DLD1 (cell line): ENCODE results near the gene ERBB4.

ENCODE experiments used
- in situ Hi-C: cut with HindIII; loops from 2 replicates; pipeline ENCODE4 v1.10.0; 2017; ENCODE audit warnings: low sequenced_read_pairs

Gene ERBB4

GRCh38 chr2:211942153-211942552, 596.4 kb downstream of the ERBB4 start:
- in situ Hi-C loops: no loop called here

- in situ Hi-C loops: no loop called here
Measured at GRCh38 chr2:211941216-211941747, 597.3 kb downstream of the ERBB4 start.

DNA sequence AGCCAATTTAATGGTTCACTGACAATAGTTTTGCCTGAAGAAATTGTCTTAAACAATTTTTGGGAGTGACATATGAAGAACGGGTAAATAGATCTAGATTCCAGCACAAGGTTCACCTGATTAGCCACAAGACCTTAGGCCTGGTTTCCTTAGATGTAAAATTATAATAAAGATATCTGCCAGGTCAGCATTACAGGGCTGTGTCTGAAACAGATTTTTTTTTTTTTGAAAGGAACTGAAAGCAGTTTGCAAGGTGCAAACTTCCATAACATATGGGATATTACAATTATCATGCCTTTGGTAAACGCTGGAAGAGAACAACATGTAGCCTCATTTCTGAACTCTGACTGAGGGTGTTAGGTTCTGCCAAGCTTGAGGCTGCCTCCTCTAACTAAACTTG, 599.4 kb downstream of the ERBB4 start:
- in situ Hi-C loops: no loop called here

- in situ Hi-C loops: no loop called here
Measured at GRCh38 chr2:211934811-211935210, 603.8 kb downstream of the ERBB4 start.

GRCh38 chr2:211931314-211931713, 607.3 kb downstream of the ERBB4 start:
- in situ Hi-C loops: no loop called here

DNA sequence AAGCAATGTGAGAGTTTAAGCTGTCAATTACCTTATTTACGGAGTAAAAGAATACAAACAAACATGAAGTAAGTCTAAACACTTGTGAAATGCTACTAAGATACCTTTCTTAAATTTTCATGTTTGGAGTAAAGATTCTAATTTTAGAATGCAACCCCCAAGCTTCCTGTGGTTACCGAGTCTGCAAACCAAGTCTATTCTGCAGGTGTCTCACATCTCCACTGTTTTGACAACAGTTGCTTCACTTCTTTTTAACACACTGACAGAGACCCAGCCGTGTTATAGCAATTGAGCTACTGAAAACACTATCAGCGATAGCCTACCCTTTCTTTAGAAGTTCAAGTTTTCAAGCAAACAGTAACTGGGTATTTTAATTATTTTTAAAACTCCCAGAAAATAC, 608.3 kb downstream of the ERBB4 start:
- in situ Hi-C loops: no loop called here

DNA sequence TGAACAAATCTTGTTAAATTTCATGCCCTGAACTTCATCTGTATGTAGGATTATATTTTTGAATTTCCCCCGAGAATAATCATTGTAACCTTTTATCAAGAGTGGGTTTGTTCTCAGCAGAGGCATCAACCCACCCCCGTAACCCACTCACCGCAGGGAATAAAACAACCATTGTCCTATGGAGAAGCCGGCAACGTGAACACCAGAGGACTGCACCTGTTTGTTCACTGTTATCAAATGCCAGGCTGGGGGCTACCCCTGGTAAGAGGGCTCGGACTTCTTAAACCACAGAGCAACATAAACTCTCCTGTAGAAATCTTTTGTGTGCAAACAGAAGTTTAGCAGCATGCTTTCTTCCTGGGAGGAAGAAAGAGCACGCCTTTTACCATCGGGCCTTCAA, 610.4 kb downstream of the ERBB4 start:
- in situ Hi-C loops: no loop called here

DNA sequence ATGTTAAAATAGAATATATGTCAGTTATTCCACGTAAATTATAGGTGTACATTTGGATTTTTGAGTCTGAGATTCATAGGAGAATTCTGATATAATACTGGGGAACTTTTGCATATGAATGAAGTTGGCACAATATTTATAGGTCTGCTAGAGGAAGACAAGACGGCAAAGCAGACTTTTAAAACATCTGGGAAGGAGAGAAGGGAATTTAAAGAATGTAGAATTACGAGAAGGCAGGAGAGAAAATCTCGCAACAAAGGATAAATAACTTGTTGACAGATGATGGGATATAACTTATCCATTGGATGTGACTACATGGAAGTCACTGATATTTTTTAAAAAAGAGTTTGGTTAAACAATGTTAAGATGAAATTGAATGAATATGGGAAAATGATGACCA, 615.6 kb downstream of the ERBB4 start:
- in situ Hi-C loops: no loop called here

GRCh38 chr2:211903961-211904360, 634.6 kb downstream of the ERBB4 start:
- in situ Hi-C loops: no loop called here

GRCh38 chr2:211901226-211901846, 637.3 kb downstream of the ERBB4 start:
- in situ Hi-C loops: no loop called here

- in situ Hi-C loops: no loop called here
Measured at GRCh38 chr2:211900518-211900917, 638.1 kb downstream of the ERBB4 start.

GRCh38 chr2:211900000-211900399, 638.6 kb downstream of the ERBB4 start:
- in situ Hi-C loops: no loop called here

- in situ Hi-C loops: no loop called here
Measured at GRCh38 chr2:211898702-211899101, 639.9 kb downstream of the ERBB4 start.

GRCh38 chr2:211881449-211881848, 657.2 kb downstream of the ERBB4 start:
- in situ Hi-C loops: no loop called here

GRCh38 chr2:211879323-211879722, 659.3 kb downstream of the ERBB4 start:
- in situ Hi-C loops: no loop called here

DNA sequence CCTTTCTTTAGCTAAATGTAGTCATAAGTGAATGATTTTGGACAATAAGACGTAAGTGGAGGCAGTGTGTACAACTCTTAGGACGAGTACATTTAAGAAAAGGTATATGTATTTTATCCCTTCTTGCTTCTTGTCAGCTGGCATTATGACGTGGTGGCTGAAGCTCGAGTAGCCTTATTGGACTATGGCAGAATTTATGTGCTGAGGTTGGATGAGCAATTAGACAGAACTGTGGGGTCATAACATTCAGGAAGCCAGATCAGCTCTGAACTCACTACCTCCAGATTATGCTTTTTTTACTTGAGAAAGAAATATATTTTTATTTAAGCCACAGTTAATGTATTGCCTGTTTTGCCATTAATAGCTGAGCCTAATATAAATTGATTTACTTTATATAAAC, 661.5 kb downstream of the ERBB4 start:
- in situ Hi-C loops: no loop called here

- in situ Hi-C loops: no loop called here
Measured at GRCh38 chr2:211875488-211875887, 663.1 kb downstream of the ERBB4 start.

DNA sequence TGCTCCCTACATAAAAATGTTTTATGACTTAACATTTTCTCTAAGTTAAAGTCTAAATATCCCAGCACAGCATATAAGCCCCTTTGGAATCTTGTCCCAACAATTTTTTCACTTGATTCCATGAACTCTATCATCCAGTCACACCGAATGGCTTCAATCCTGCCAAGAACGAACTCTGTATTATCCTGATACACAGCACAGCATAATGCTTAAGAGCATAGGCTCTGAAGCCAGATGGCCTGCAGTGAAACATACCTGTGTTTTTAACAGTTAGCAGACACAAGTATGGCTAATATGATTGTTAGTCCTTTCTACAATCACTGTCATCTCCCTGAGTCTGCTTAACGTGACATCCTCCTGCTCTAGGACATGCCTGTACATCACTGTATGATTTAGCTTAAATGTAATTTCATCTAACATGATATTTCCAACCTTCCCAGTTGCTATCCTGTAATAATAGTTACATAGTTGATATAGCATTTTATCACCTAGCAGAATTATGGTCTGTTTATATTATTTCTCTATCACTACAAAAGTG, 669.5 kb downstream of the ERBB4 start:
- in situ Hi-C loops: no loop called here

- in situ Hi-C loops: no loop called here
Measured at GRCh38 chr2:211867845-211868451, 670.7 kb downstream of the ERBB4 start.

GRCh38 chr2:211864328-211864727, 674.3 kb downstream of the ERBB4 start:
- in situ Hi-C loops: no loop called here

GRCh38 chr2:211860224-211860623, 678.4 kb downstream of the ERBB4 start:
- in situ Hi-C loops: no loop called here

GRCh38 chr2:211854832-211855231, 683.8 kb downstream of the ERBB4 start:
- in situ Hi-C loops: no loop called here
